HL-60/S4 treated with retinoic acid at 250 ng/mL for 4 days and 3 days (cell line): ENCODE results near the gene PRDM11.

ENCODE experiments used
- in situ Hi-C: fragments of 300-500 bp; cut with MboI; formaldehyde crosslinking; loops from 2 replicates; pipeline ENCODE4 v1.7.0; 2022; ENCODE audit warnings: low sequenced_read_pairs

Gene PRDM11

GRCh38 chr11:45258982-45259530 is 112.6 kb downstream of the PRDM11 start:
- in situ Hi-C loops, result no loop called here

GRCh38 chr11:45259592-45259991 is 113.2 kb downstream of the PRDM11 start:
- in situ Hi-C loops, result no loop called here

- in situ Hi-C loops, result no loop called here
Observed at GRCh38 chr11:45260071-45260470, 113.6 kb downstream of the PRDM11 start.

- in situ Hi-C loops, result no loop called here
Observed at GRCh38 chr11:45262900-45263299, 116.5 kb downstream of the PRDM11 start.

GRCh38 chr11:45263773-45264172 is 117.3 kb downstream of the PRDM11 start:
- in situ Hi-C loops, result no loop called here

GRCh38 chr11:45264839-45265515 is 118.5 kb downstream of the PRDM11 start:
- in situ Hi-C loops, result no loop called here

- in situ Hi-C loops, result no loop called here
Observed at GRCh38 chr11:45265969-45266675, 119.7 kb downstream of the PRDM11 start.

GRCh38 chr11:45266676-45267020 is 120.2 kb downstream of the PRDM11 start:
- in situ Hi-C loops, result no loop called here

GRCh38 chr11:45267052-45267451 is 120.6 kb downstream of the PRDM11 start:
- in situ Hi-C loops, result no loop called here

GRCh38 chr11:45267652-45268299 is 121.3 kb downstream of the PRDM11 start:
- in situ Hi-C loops, result no loop called here

GRCh38 chr11:45269678-45270077 is 123.2 kb downstream of the PRDM11 start:
- in situ Hi-C loops, result no loop called here

- in situ Hi-C loops, result no loop called here
Observed at GRCh38 chr11:45270946-45271716, 124.7 kb downstream of the PRDM11 start.

GRCh38 chr11:45272701-45273100 is 126.3 kb downstream of the PRDM11 start:
- in situ Hi-C loops, result no loop called here

GRCh38 chr11:45273509-45273908 is 127.1 kb downstream of the PRDM11 start:
- in situ Hi-C loops, result no loop called here

GRCh38 chr11:45274206-45274605 is 127.8 kb downstream of the PRDM11 start:
- in situ Hi-C loops, result no loop called here

GRCh38 chr11:45275828-45276227 is 129.4 kb downstream of the PRDM11 start:
- in situ Hi-C loops, result no loop called here

GRCh38 chr11:45278714-45279113 is 132.3 kb downstream of the PRDM11 start:
- in situ Hi-C loops, result no loop called here

GRCh38 chr11:45279645-45280044 is 133.2 kb downstream of the PRDM11 start:
- in situ Hi-C loops, result no loop called here

GRCh38 chr11:45280449-45280848 is 134.0 kb downstream of the PRDM11 start:
- in situ Hi-C loops, result no loop called here

- in situ Hi-C loops, result no loop called here
Observed at GRCh38 chr11:45282081-45282480, 135.6 kb downstream of the PRDM11 start.
